DMS153 (cell line): Measurements from ENCODE around the gene SLC22A8.
A peak's percentile ranks its signal among the peaks of the same experiment; 100 is the strongest.
"Not testable (repeated sequence)": the region's sequence is repeated elsewhere in the genome, so short reads cannot be mapped to it uniquely, and the experiment has no call there.

Experiments
- DNase-seq: peaks from one replicate; lab custom pipeline; 2025; lab: John Stamatoyannopoulos, UW

SLC22A8 gene, protein sequence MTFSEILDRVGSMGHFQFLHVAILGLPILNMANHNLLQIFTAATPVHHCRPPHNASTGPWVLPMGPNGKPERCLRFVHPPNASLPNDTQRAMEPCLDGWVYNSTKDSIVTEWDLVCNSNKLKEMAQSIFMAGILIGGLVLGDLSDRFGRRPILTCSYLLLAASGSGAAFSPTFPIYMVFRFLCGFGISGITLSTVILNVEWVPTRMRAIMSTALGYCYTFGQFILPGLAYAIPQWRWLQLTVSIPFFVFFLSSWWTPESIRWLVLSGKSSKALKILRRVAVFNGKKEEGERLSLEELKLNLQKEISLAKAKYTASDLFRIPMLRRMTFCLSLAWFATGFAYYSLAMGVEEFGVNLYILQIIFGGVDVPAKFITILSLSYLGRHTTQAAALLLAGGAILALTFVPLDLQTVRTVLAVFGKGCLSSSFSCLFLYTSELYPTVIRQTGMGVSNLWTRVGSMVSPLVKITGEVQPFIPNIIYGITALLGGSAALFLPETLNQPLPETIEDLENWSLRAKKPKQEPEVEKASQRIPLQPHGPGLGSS

DNA sequence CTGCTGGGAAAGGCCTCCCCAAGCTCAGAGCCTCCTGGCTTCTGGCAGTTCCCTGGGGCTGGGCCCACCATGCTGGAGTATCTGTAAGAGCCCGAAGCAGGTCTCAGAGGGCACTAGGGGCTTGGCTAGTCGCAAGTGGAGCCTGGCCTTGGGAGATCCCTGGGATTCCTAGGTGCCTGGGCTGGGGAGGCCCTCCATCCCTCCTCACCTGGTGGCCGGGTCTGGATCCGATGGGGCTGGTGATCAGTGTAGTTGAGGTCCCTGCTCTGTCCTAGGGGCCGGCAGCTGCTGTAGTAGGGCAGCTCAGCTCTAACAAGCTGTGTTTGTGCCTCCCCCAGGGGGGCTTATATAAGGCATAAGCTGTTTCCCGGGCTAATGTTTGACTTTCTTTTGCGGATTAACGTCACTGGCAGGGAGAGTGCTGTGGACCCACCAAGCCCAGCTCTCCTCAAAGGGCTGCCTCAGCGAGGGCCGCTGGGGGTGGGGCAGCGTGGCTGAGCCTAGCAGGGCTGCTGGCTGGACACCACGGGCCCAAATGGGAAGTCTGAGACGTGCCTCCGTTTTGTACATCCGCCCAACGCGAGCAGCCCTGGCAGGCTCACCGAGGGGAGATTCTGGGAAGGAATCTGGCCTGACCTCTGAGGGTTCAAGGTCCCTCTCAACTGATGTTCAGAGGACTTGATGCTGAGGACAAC is at the start of gene SLC22A8:
TSS of gene SLC22A8 (minus strand) at position 321 of the 695 bp plus-strand sequence. CDS start 883 bp downstream, outside the sequence.
- no peak for DNase-seq

DNA sequence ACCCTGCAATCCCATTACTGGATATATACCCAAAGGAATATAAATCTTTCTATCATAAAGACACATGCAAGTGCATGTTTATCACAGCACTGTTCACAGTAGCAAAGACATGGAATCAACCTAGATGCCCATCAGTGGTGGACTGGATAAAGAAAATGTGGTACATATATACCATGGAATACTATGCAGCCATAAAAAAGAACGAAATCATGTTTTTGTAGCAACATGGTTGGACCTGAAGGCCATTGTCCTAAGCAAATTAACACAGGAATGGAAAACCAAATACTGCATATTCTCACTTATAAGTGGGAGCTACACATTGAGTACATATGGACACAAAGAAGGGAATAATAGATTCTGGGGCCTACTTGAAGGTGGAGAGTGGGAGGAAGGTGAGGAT is 30.6 kb upstream of the SLC22A8 start:
- not testable (repeated sequence) for DNase-seq

DNA sequence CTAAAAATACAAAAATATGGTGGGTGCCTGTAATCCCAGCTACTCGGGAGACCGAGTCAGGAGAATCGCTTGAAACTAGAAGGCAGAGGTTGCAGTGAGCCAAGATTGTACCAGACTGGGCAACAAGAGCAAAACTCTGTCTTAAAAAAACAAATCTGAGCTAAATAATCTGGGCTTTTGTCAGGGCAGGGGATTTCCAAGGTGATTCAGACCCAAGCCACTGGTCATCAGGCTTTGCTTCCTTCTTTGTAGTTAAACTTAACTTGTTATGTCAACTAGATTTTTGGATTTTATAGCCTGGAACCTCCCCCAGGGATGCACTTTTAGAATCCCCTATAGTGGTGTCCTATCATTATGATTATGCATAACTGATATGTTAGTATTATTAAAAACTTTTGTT is 27.0 kb upstream of the SLC22A8 start:
- no peak for DNase-seq

DNA sequence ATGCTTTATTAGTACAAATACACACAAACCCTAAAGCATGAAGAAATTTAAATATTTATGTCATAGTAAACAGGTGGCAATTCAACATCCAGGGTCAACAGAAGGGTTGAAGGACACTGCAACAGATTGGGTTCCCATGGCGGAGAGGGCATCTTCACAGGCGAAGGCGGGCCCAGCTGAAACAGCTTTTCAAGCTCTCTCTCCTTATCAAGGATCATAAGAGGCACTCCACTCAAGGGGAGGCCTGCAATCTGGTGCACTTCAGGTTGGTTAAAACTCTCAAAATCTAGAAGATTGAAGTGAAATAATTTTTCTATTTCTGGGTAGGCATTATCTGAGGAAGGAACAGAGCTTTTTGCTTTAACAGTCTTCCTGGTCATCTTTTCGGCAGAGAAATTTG is 16.8 kb upstream of the SLC22A8 start:
- DNase-seq, result no peak

DNA sequence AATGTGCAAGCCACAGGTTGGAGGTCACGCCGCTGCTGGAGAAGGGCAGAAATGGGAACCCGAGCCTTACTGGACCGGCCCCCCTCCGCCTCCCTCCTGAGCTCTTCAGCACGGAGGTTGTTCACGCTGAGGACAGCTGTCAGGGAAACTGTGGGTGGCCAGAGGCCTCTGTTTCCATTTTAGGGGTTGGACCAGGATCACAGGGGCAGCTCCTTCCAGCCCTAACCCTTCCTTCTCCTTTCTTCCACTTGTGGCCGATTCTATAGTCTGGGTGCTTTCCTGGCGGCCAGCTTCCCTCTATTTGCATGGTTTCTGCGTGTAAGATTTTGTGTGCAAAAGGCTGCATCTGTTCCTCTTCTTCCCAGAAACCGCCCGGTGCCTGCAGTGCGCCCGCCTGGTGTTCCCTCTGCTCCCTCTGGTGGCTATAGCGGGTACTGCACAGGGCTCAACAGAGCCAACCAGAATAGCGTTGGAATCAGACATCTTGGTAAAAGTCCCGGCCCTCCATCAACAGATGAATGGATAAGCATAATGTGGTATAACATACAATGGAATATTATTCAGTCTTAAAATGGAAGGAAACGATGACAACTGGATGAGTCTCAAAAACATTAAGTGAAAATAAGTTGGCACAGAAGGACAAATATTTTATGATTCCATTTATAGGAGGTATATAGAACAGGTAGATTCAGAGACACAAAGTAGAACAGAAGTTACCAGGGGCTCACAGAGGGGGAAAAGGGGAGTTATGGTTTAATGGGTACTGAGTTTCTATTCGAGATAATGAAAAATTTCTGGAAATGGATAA is 8.4 kb upstream of the SLC22A8 start:
- DNase-seq, result peak; percentile 34

DNA sequence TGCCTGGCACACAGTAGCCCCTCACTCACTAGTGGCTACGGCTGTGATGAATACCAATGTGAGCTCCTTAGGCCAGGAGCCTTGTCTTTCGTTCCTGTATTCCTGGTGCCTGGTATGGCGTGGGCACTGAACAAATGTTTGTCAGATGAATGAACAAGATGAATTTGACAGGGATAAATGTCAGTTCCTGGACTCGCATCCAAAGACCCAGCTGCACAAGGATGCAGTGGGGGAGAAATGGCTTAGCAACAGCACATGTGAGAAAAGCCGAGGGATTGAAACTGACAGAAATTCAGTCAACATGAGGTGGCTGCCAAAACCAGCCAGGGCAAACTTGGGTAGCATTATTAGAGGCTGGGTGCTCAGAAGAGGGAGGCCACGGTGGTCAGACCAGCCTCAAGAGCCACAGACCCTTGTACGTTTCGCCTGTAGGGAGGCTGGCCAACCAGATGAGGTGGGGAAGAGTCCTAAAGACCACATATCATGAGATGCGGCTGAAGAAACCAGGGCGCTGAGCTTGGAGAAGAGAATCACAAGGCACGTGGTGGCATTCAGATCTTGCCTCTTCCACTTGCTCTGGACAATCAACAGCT is 7.7 kb upstream of the SLC22A8 start:
- DNase-seq, result no peak

DNA sequence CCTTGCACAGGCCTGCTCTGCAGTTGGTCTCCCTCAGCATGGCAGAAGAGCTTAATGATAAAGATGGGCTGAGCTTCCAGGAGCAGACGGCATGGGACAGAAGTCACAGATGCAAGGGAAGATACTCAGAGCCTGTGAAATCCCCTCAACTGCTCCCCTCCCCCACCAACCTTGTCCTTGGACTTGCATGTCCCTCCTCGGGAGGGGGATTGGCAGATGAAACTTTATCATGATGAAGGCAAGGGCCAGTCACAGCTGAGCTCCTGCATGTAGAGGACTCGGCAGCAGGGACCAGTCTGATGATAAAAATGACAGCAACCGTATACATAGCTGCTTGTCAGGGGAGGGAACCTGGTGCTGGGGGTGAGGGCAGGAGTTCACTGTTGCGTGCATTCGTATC is 6.8 kb upstream of the SLC22A8 start:
- DNase-seq, result no peak

DNA sequence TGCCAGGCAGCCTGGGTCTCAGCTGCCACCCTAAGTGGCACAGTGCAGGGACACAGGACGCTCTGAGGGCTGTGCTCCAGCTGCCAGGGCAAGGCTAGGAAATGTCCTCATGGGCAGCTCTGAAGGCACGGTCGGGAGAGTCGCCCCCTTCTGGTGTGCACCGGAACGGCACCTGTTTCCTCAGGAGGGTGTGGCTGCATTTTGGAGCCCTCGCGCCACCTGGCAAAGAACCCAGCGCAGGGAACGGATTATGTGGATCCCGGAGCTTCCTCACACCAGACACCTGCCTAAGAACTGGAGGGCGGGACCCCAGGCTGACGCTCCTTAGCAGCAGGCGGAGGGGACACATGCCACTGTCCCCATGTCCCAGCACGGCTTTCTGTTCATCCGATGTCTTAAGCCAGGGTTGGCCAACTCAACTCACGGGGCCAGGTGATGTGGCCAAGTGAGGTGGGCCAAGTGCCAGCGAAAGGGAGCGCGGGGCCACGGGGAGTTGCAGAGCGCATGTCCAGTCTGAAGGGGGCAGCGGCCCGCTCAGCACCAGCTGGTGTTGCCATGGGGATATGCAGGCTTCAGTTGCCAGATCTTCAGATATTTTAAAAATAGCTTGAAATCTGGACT is 5.1 kb upstream of the SLC22A8 start:
- no peak for DNase-seq

DNA sequence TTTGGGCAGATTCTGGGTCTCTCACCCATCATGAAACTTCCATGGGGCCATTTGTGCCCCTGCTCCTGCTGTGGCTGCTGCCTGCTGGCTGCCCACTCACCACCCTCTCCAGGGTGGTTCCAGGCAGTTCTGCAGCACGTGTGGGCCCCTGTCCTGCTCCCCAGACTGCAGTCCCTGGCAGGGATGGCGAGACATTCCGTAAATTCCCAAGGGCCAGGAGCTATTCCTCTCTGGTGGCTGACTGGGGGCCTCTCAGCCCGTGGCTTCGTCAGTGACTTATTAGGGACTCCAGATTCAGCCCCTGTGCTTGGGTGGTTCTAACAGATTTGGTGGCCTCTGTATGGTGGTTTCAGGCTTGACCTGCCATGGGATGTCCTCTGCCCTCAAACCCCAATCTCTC is 3.9 kb upstream of the SLC22A8 start:
- no peak for DNase-seq

DNA sequence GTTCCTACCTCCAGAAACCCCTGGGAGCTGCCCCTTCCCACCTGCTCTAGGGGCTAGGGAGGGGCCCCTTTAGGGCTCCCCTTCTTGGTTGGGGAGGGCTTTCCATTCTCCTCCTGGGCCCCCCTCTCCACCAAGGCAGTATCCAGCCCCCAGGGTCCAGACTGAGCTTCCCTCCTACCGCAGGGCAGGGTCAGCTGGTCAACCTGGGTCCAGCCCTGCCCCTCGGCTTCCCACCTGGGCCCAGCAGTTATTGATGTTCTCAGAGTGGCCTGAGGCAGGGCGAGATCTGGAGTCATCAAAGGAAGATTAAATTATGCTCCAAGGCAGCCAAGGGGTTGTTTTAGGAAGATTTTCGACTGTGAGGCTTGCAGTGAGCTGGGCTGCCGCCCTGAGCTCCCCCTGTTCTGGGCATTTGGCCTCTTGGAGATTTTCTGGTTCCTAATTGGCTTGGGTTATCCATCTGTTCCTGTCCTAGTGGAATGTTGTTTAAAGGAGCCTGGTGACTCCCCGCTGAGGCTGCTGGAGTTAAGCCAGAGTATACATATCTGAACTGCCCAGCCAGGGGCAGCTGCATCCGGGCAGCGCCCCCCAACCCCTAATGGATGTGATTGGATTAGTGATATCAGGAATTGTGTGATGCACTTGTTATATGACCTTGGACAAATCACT is 1.8 kb upstream of the SLC22A8 start:
- DNase-seq, result no peak

DNA sequence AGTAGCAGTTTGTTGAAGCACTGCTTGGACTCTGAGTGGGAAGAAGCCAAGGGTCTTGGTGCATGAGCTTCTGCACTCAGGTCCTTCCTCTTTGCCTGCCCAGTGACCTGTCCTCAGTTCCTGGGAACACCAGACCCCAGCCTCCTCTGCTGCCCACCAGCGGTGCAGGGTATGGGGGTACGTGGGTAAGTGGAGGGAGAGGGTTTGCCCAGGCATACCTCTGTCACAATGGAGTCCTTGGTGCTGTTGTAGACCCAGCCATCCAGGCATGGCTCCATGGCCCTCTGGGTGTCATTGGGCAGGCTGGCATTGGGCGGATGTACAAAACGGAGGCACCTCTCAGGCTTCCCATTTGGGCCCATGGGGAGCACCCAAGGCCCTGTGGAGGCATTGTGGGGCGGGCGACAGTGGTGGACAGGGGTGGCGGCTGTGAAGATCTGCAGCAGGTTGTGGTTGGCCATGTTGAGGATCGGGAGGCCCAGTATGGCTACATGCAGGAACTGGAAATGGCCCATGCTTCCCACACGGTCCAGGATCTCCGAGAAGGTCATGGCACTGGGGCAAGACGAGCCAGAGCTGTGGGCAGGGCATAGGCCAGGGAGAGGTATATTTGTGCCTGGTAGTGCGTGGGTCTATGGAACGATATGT is 1.1 kb downstream of the SLC22A8 start:
- DNase-seq, result no peak

DNA sequence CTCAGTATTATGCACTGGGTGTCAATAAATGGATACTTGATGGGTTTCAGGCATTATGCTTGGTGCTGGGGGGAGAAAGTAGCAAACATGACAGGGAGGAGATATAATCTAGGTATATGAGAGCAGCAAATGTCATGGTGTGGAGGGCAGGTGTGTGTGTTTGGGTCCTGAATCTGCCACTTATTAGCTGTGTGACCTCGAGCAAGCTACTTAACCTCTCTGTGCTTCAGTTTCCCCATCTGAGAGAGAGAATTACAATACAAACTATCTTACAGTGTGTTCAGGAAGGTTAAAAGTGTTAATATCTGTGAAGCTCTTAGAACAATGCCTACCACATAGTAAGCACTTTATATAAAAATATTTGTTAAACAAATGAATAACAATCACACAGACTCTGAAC is 2.8 kb downstream of the SLC22A8 start:
- no peak for DNase-seq

DNA sequence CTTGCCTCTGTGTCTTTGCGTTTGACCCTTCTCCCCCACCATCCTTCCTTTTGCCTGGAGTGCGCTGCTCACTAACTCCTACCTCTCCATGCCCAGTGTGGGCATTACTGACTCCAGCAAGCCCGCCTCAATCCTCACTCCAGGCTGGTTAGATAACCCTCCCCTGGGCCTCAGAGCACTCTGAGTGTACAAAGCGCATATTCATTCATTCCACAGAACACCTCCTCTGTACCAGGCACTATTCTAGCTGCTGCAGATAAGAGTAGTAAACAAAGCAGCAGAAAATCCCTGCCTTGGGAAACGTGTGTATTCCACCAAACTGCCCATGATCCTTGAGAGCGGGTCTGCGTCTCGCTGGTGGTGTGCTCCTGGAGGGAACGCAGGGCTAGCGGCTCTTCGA is 3.2 kb downstream of the SLC22A8 start:
- no peak for DNase-seq

DNA sequence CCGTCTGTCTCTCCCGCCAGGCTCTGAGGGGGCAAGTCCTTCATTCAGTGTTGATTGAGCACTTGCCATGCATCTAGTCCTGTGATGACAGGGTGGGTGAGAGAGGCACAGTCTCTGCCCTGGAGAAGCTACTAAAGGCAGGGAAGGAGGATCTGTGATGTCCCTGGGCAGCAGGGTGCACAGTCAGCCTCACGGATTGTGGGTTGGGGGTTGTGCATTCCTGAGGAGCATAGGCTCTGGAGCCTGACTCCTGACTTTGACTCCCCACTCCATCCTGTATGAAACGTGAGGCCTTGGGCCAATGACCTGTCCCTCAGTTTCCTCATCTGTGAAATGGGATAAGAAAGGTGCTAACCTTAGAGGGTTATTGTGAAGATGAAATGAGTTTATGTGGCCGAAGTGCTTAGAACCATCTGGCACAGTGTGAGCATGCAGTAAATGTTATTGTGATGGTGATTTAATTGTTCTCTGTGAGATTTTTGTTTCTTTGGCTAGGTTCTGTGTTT is 4.7 kb downstream of the SLC22A8 start:
- no peak for DNase-seq

DNA sequence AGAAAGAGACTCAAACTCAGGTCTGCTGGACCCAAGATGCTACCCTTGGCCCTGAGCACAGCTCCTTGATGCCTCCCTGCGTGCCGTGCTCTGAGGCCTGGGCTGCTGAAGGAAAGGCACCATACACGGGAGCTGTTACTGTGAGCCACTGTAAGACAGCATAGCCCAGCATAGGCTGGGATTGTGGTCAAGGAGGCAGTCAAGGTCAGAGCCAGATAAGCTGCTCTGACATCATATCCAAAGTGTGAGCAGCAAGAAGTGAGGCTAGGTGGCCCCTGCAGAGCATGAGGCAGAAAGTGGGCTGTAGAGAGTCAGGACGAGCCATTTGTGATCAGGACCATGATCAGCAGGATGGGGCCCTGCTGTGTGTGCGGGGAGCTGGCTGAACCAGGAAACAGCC is 7.7 kb downstream of the SLC22A8 start:
- DNase-seq, result no peak

DNA sequence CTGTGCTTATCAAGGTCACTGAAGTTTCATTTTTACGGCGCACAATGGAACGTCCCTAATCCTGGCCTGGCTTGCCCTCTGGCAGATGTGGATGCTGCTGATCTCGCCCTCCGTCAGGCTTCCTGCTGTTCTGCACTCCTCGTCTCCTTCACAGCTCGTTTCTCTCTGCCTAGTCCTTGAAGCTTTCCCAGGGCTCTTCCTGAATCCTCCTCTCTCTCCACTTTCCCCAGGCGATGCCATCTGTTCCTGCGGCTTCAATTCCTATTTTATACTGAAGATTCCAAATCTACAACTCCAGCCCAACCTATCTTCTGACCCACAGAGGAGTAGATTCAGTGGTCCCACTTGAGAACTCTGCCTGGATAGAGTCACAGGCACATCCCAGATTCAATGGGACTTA is 14.2 kb downstream of the SLC22A8 start:
- no peak for DNase-seq

DNA sequence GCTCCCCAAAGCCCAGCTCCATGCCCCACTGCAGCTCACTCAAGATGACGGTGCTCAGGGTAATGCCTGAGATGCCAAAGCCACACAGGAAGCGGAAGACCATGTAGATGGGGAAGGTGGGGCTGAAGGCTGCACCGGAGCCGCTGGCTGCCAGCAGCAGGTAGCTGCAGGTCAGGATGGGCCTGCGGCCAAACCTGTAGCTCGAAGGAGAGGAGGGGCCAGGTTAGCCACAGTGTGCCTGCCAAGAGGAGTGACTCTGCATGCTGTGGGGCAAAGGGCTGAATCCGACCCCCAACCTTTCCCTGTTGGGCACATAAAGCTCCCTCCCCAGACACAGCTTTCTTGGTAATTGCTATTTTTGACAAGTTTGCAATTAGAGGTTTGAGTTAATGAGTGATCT is 16.0 kb downstream of the SLC22A8 start:
- DNase-seq, result no peak

DNA sequence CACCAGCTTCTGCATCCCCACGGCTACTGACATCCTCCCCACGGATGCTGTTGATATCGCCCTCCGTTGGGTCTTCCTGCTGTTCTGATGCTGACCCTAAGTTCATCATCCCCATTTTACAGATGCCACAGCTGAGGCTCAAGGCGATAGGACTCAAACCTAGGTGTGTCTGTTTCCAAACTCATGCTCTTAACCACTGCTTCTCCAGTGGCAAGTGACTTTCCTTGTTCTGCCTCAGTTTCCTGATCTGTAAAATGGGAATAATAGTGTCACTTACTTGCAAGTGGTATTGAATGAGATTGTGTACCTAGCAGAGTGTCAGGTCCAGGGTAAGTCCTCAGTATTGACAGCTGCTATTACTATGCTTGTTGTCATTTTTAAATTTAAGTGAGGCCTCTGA is 16.5 kb downstream of the SLC22A8 start:
- no peak for DNase-seq

DNA sequence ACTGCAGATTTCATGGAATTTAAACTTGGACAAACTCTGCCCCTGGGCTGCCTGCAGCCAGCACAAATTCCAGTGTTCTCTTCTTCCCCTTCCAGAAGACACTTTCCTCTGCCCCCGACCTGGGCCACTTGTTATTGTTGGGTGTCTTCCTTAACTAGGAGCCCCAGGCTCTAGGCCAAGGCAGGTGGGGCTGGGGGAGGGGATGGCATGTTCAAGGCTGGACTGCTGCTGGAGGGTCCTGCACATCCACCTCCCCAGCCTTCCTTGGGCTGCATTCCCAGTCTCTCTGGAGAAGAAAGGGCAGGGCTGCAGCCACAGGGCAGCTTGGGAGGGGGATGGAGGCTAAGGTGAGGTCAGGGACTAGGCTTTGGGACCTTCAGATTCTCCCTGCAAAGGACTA is 19.4 kb downstream of the SLC22A8 start:
- DNase-seq, result no peak

DNA sequence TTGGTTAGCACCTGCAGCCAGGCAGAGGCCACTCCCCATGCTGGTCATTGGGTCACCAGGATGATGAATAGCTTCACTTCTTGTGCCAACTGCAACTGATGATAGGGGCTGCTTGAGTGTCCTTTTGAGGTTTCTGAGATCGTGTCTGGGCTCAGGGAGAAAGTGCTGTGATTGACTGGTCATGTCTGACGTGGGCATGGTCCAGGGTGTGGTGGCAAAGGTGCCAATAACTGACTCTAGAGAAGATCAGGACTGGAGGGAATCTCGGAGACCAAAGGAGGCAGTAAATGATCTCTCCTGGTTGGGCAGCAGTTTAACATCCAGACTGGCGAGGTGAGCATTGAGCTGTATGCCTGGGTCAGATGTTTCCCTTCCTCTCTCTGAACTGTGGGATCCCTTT is 20.9 kb downstream of the SLC22A8 start:
- DNase-seq, result no peak
